CD4-positive, alpha-beta T cell (primary cell): ENCODE results near the gene ANAPC10. TPM values are rescaled to one million over a fixed set of nuclear protein-coding genes. Genes with fewer than 3 reads are reported as not detected.

Source experiments
- ATAC-seq: fragments of 200-7000 bp; cut with Tn5 transposase; one replicate; pipeline ENCODE4 v1.10.0; 2022; ENCODE audit warnings: mild to moderate bottlenecking; ENCODE audit not compliant: poor library complexity
- CTCF ChIA-PET: fragments of 350-600 bp; sonication (Branson Sonifier 250); formaldehyde crosslinking; loops from one replicate; lab custom pipeline; 2021; ENCODE audit warnings: antibody characterized with exemption, inconsistent platforms; lab: Charles Lee
- POLR2A ChIA-PET: fragments of 350-600 bp; sonication (Branson Sonifier 250); formaldehyde crosslinking; loops from one replicate; lab custom pipeline; 2021; ENCODE audit warnings: antibody characterized with exemption, inconsistent platforms; lab: Charles Lee
- DNase-seq, 14 experiments: peaks; one replicate each; pipeline ENCODE4 v3.0.0-alpha.2; 2013 to 2020; ENCODE audit warnings: mixed read lengths in 2 of 14
- H3K27ac ChIP-seq, 2 donors: one replicate each; pipeline versions ENCODE4 v1.5.1 to v1.7.0; 2013; ENCODE audit warnings: low read length in 2 of 2, low read depth in 1 of 2, mild to moderate bottlenecking in 1 of 2
- H3K27me3 ChIP-seq, 2 experiments: 1 replicate in 1 of 2; 2 replicates in 1 of 2; pipeline versions ENCODE4 v1.6.1 to v1.7.0; 2013; ENCODE audit warnings: low read length in 2 of 2, control low read depth in 1 of 2, mild to moderate bottlenecking in 1 of 2, moderate library complexity in 1 of 2; ENCODE audit not compliant: insufficient read depth in 2 of 2, control insufficient read depth in 1 of 2
- H3K36me3 ChIP-seq: one replicate; pipeline ENCODE4 v1.6.1; 2013; ENCODE audit warnings: low read length, control low read depth; ENCODE audit not compliant: insufficient read depth
- H3K4me1 ChIP-seq: one replicate; pipeline ENCODE4 v1.6.1; 2013; ENCODE audit warnings: low read length, control low read depth; ENCODE audit not compliant: insufficient read depth
- H3K4me3 ChIP-seq: one replicate; pipeline ENCODE4 v1.5.1; 2013; ENCODE audit warnings: mild to moderate bottlenecking, low read length, moderate library complexity
- H3K9me3 ChIP-seq, 2 experiments: 1 replicate in 1 of 2; 2 replicates in 1 of 2; pipeline versions ENCODE4 v1.6.1 to v1.7.0; 2013; ENCODE audit warnings: low read length in 2 of 2, mild to moderate bottlenecking in 2 of 2, control low read depth in 1 of 2, moderate library complexity in 1 of 2; ENCODE audit not compliant: control insufficient read depth in 1 of 2, insufficient read depth in 1 of 2
- H3K27ac Mint-ChIP-seq: one replicate; pipeline ENCODE4 v1.8.0; 2020; ENCODE audit warnings: mixed read lengths
- H3K27me3 Mint-ChIP-seq: one replicate; pipeline ENCODE4 v1.8.0; 2021; ENCODE audit warnings: mixed read lengths
- H3K36me3 Mint-ChIP-seq: one replicate; pipeline ENCODE4 v1.8.0; 2021; ENCODE audit warnings: low read depth, mixed read lengths
- H3K4me1 Mint-ChIP-seq: one replicate; pipeline ENCODE4 v1.8.0; 2021; ENCODE audit warnings: low read depth, mixed read lengths
- H3K4me3 Mint-ChIP-seq: one replicate; pipeline ENCODE4 v1.8.0; 2020; ENCODE audit warnings: mild to moderate bottlenecking, mixed read lengths
- H3K9me3 Mint-ChIP-seq: one replicate; pipeline ENCODE4 v1.8.0; 2020; ENCODE audit warnings: mixed read lengths
- CTCF ChIP-seq: fragments of 200-600 bp; IDR thresholded peaks from one replicate; pipeline ENCODE4 v1.8.0; 2022; ENCODE audit warnings: antibody characterized with exemption, mild to moderate bottlenecking
- intact Hi-C, 2 experiments: fragments of 100-400 bp; cut with DNase I in 1 of 2; cut with micrococcal nuclease in 1 of 2; formaldehyde crosslinking; loops; one replicate each; pipeline versions ENCODE4 v1.15.1 to v1.9.0; 2023 to 2025; cut with DNase I, micrococcal nuclease
- total RNA-seq, 174 experiments: library from RNA in 2 of 174; stranded (reverse) in 2 of 174; gene quantifications; one replicate each; pipeline ENCODE4 v1.2.3 and lab custom pipeline; 2021 to 2026

Gene ANAPC10
- total RNA-seq, 2 experiments from 2014 or later = 25.8 to 27.5 TPM

GRCh38 chr4:144962300-144962699 lies 135.7 kb downstream of the ANAPC10 start:
- TF ChIP-seq CTCF = no peak
- ATAC-seq (no peak), DNase-seq (no peak)
- no peaks in the 10 kb centered on the region for H3K4me1 ChIP-seq
- H3K4me1 Mint-ChIP-seq = no peaks in the 10 kb centered on the region
- H3K4me3 Mint-ChIP-seq = no peak overlapping the region
- H3K27me3 Mint-ChIP-seq = peaks cover 4% of the 10 kb centered on the region
- H3K9me3 Mint-ChIP-seq = peaks cover 23% of the 10 kb centered on the region
- no peak overlapping the region for H3K27ac ChIP-seq
- H3K36me3 ChIP-seq = no peaks in the 10 kb centered on the region
- H3K36me3 Mint-ChIP-seq = peaks cover 8% of the 10 kb centered on the region
- POLR2A ChIA-PET = no interaction called here
- H3K9me3 ChIP-seq = no peaks in the 10 kb centered on the region
- H3K27me3 ChIP-seq = no peaks in the 10 kb centered on the region
- intact Hi-C loops = no loop called here
- CTCF ChIA-PET = no interaction called here
- H3K4me3 ChIP-seq = no peak overlapping the region
- H3K27ac Mint-ChIP-seq = no peak overlapping the region

- Mint-ChIP-seq H3K9me3 (peaks cover 37% of the 10 kb centered on the region), H3K27me3 (no peaks in the 10 kb centered on the region), H3K27ac (no peak overlapping the region), H3K36me3 (peaks cover 13% of the 10 kb centered on the region), H3K4me1 (no peaks in the 10 kb centered on the region), H3K4me3 (no peak overlapping the region)
- TF ChIP-seq CTCF = no peak
- H3K9me3 ChIP-seq = peaks cover 18 to 19% of the 10 kb centered on the region in 2 experiments
- H3K4me1 ChIP-seq = no peaks in the 10 kb centered on the region
- ChIA-PET CTCF (no interaction called here), POLR2A (no interaction called here)
- intact Hi-C loops = no loop called here
- no peak for ATAC-seq
- no peak for DNase-seq
- H3K36me3 ChIP-seq = no peaks in the 10 kb centered on the region
- H3K27me3 ChIP-seq = no peaks in the 10 kb centered on the region
- no peak overlapping the region for H3K4me3 ChIP-seq
- no peak overlapping the region for H3K27ac ChIP-seq
These were observed 142.9 kb downstream of the ANAPC10 start for GRCh38 chr4:144955104-144955503.

GRCh38 chr4:144954230-144954629 lies 143.8 kb downstream of the ANAPC10 start:
- POLR2A ChIA-PET = no interaction called here
- no peaks in the 10 kb centered on the region for H3K27me3 Mint-ChIP-seq
- CTCF ChIA-PET = no interaction called here

More at GRCh38 chr4:144954230-144954629, 143.8 kb downstream of the ANAPC10 start:
- H3K4me1 Mint-ChIP-seq = no peaks in the 10 kb centered on the region
- H3K4me3 Mint-ChIP-seq = no peak overlapping the region
- H3K4me3 ChIP-seq = no peak overlapping the region
- intact Hi-C loops = no loop called here
- H3K9me3 ChIP-seq = peaks cover 18 to 19% of the 10 kb centered on the region in 2 experiments
- H3K27ac Mint-ChIP-seq = no peak overlapping the region
- no peaks in the 10 kb centered on the region for H3K4me1 ChIP-seq
- TF ChIP-seq CTCF = no peak
- DNase-seq (no peak), ATAC-seq (no peak)
- H3K27ac ChIP-seq = no peak overlapping the region
- no peaks in the 10 kb centered on the region for H3K36me3 ChIP-seq
- no peaks in the 10 kb centered on the region for H3K27me3 ChIP-seq
- H3K9me3 Mint-ChIP-seq = peaks cover 29% of the 10 kb centered on the region
- H3K36me3 Mint-ChIP-seq = peaks cover 13% of the 10 kb centered on the region
